Measurements from ENCODE around the gene PHC2.

Gene PHC2

GRCh38 chr1:33286451-33287185 is 144.3 kb downstream of the PHC2 start:
- no peak overlapping the region for H3K4me3 ChIP-seq (ENCODE audit: low read depth, low read length)
- TF ChIP-seq, protein P1, sequence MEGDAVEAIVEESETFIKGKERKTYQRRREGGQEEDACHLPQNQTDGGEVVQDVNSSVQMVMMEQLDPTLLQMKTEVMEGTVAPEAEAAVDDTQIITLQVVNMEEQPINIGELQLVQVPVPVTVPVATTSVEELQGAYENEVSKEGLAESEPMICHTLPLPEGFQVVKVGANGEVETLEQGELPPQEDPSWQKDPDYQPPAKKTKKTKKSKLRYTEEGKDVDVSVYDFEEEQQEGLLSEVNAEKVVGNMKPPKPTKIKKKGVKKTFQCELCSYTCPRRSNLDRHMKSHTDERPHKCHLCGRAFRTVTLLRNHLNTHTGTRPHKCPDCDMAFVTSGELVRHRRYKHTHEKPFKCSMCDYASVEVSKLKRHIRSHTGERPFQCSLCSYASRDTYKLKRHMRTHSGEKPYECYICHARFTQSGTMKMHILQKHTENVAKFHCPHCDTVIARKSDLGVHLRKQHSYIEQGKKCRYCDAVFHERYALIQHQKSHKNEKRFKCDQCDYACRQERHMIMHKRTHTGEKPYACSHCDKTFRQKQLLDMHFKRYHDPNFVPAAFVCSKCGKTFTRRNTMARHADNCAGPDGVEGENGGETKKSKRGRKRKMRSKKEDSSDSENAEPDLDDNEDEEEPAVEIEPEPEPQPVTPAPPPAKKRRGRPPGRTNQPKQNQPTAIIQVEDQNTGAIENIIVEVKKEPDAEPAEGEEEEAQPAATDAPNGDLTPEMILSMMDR (IDR thresholded peaks at IDR 0.05; ENCODE audit: borderline replicate concordance, insufficient read depth, low read depth, low read length): no peak

DNA sequence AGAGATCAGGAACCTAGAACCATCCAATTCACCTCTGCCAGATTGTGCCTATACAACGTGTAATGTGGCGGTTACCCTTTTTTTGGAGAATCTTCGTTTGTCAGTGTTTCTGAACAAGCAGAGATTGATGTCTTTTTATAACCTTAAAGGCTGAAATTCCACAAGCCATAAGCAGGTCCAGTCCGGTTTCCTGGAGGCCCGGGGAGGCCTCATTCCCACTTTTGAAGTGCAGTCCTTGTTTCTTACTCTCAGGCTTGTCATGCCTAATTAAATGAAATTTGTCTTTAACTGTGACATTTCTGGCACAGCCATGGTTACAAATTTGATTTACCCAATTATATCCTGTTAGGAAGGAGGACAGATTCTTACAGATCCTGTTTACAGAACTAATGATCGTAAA is 146.8 kb downstream of the PHC2 start:
- H3K4me3 ChIP-seq (ENCODE audit: low read depth, low read length): no peak overlapping the region
- TF ChIP-seq, protein P1 (IDR thresholded peaks at IDR 0.05; ENCODE audit: borderline replicate concordance, insufficient read depth, low read depth, low read length): no peak

DNA sequence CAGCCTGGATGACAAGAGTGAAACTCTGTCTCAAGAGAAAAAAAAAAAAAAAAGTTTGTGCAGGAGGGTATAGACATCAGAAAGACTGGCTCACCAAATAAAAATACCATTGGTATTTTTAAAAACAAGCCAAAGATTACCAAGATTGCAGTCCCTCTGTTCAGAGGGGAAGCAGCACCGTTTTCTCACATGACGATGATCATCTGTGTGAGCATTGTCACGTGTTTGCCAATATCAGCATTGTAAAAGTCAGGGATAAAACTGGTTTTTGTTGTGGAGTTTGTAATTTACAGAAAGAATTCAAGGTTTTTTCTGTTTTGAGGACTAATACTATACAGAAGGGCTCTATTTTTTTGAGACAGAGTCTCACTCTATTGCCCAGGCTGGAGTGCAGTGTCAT is 148.1 kb downstream of the PHC2 start:
- H3K4me3 ChIP-seq (ENCODE audit: low read depth, low read length): no peak overlapping the region
- TF ChIP-seq, protein P1 (IDR thresholded peaks at IDR 0.05; ENCODE audit: borderline replicate concordance, insufficient read depth, low read depth, low read length): no peak

DNA sequence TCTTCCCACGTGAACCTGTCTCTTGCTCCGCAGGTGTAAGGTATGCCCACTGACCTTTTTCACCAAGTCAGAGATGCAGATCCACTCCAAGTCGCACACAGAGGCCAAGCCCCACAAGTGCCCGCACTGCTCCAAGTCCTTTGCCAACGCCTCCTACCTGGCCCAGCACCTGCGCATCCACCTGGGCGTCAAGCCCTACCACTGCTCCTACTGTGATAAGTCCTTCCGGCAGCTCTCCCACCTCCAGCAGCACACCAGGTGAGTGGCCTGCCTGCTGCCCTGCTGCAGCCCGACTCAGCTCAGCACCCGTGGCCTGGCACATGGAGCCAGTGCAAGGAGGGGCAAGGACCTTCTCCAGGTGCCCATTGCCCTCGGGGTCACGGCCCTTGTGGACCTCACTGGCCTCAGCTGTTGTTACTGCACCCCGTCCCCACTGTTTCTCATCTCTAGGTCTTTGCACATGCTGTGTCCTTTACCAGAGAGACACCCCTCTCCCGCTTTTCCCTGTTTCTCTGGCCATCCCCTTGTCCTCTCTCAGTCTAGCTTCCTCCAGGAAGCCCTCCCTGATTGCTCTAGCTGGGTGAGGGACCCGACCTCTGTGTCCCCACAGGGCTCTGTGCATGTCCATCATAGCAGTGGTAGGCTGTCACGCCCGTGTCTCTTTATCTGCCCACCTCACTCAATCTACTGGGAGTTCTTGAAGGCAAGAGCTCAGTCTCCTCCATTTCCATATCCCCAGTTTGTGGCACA is 149.2 kb downstream of the PHC2 start:
- H3K4me3 ChIP-seq (ENCODE audit: low read depth, low read length): no peak overlapping the region
- TF ChIP-seq, protein P1 (IDR thresholded peaks at IDR 0.05; ENCODE audit: borderline replicate concordance, insufficient read depth, low read depth, low read length): no peak

- no peak overlapping the region for H3K4me3 ChIP-seq (ENCODE audit: low read depth, low read length)
These were observed 150.7 kb downstream of the PHC2 start for GRCh38 chr1:33280091-33280661.

GRCh38 chr1:33277488-33278084 is 153.3 kb downstream of the PHC2 start:
- TF ChIP-seq, protein P1 (IDR thresholded peaks at IDR 0.05; ENCODE audit: borderline replicate concordance, insufficient read depth, low read depth, low read length): no peak

More at GRCh38 chr1:33280091-33280661, 150.7 kb downstream of the PHC2 start:
- TF ChIP-seq, protein P1 (IDR thresholded peaks at IDR 0.05; ENCODE audit: borderline replicate concordance, insufficient read depth, low read depth, low read length): no peak

More at GRCh38 chr1:33277488-33278084, 153.3 kb downstream of the PHC2 start:
- no peak overlapping the region for H3K4me3 ChIP-seq (ENCODE audit: low read depth, low read length)
